Stimulated activated CD4-positive, alpha-beta T cell treated with anti-CD3 and anti-CD28 coated beads, Interleukin-15, amount 100 ng/mL, for 1 hour (primary cell): Measurements from ENCODE around the gene KCTD7.
A peak's percentile ranks its signal among the peaks of the same experiment; 100 is the strongest.
"Not testable (repeated sequence)": the region's sequence is repeated elsewhere in the genome, so short reads cannot be mapped to it uniquely, and the experiment has no call there.

ENCODE experiments used
- DNase-seq, 2 donors: peaks; one replicate each; pipeline ENCODE4 v3.0.0-alpha.2; 2020; ENCODE audit warnings: low read depth in 1 of 2, low spot score in 1 of 2

KCTD7 gene

GRCh38 chr7:66681491-66682349 is 53.0 kb downstream of the KCTD7 start:
- peak; percentile 80 to 96 for DNase-seq

- no peak for DNase-seq
Observed at GRCh38 chr7:66682350-66683093, 53.8 kb downstream of the KCTD7 start.

GRCh38 chr7:66683094-66683769 is 54.6 kb downstream of the KCTD7 start:
- DNase-seq: not testable (repeated sequence)

- DNase-seq: no peak
Observed at GRCh38 chr7:66683770-66684123, 55.1 kb downstream of the KCTD7 start.

GRCh38 chr7:66685663-66686062 is 57.0 kb downstream of the KCTD7 start:
- DNase-seq: not testable (repeated sequence)

- no peak for DNase-seq
Observed at GRCh38 chr7:66687186-66687585, 58.5 kb downstream of the KCTD7 start.

- DNase-seq: not testable (repeated sequence)
Observed at GRCh38 chr7:66687672-66688071, 59.0 kb downstream of the KCTD7 start.

GRCh38 chr7:66689081-66689480 is 60.4 kb downstream of the KCTD7 start:
- no peak for DNase-seq

- DNase-seq: no peak
Observed at GRCh38 chr7:66693331-66693730, 64.7 kb downstream of the KCTD7 start.
